Fibroblast of lung (primary cell): ENCODE data around the gene PER2.

Experiments used
- CTCF ChIP-seq, 2 donors: IDR thresholded peaks in 1 of 2; conservative IDR thresholded peaks in 1 of 2; 1 replicate in 1 of 2; 2 replicates in 1 of 2; pipeline ENCODE4 v1.5.1; 2011 to 2012; ENCODE audit warnings: low read length in 2 of 2, control low read depth in 1 of 2, inconsistent platforms in 1 of 2, low read depth in 1 of 2, mild to moderate bottlenecking in 1 of 2
- EZH2 ChIP-seq: IDR thresholded peaks from 2 replicates; pipeline ENCODE4 v1.5.1; 2012; ENCODE audit warnings: low read length, control low read depth, mild to moderate bottlenecking; ENCODE audit errors: missing control alignments

GRCh38 chr2:238278626-238279323, 9.6 kb downstream of the PER2 start:
- no peak for TF ChIP-seq CTCF (conservative IDR thresholded peaks at IDR 0.05 in 1 of 2, IDR thresholded peaks at IDR 0.05 in 1 of 2; ENCODE audit: low read depth in 1 of 2, low read length in 2 of 2)
- no peak for TF ChIP-seq EZH2
